A549 (cell line): ENCODE measurements around the gene KLK11. TPM values are rescaled to one million over a fixed set of nuclear protein-coding genes. Genes with fewer than 3 reads are reported as not detected.

Experiments used
- ATAC-seq, 2 experiments: fragments of 200-7000 bp in 1 of 2; fragments of >200 bp in 1 of 2; cut with Nextera tagmentation in 1 of 2; cut with Tn5 transposase in 1 of 2; 3 replicates each; pipeline versions ENCODE4 v1.8.0 to v1.9.1; 2018 to 2020; ENCODE audit warnings: mild to moderate bottlenecking in 1 of 2, moderate library complexity in 1 of 2
- CTCF ChIA-PET: fragments of 300-600 bp; sonication (Branson Sonifier 250); formaldehyde crosslinking; extraction: SDS; loops from one replicate; lab custom pipeline; 2021; ENCODE audit warnings: antibody characterized with exemption, inconsistent platforms; lab: Yijun Ruan, JAX
- POLR2A ChIA-PET: fragments of 350-600 bp; formaldehyde crosslinking; extraction: SDS; loops from one replicate; lab custom pipeline; 2021; ENCODE audit warnings: antibody characterized with exemption, inconsistent platforms; lab: Yijun Ruan, JAX
- DNase-seq, 2 experiments: peaks; one replicate each; pipeline versions ENCODE4 v3.0.0 to v3.0.0-alpha.2; 2011 to 2016; ENCODE audit warnings: low read depth in 1 of 2, low spot score in 1 of 2
- FAIRE-seq: peaks from 2 replicates; lab custom pipeline; 2011; peaks lifted over from hg19 to GRCh38; lab: Jason Lieb, UNC
- H3K27ac ChIP-seq, 2 experiments: fragments of >200 bp; sonication (Bioruptor Twin); formaldehyde crosslinking; 3 replicates each; pipeline ENCODE4 v1.5.1; 2016 to 2017
- H3K4me1 ChIP-seq: fragments of >200 bp; sonication (Bioruptor Twin); formaldehyde crosslinking; 3 replicates; pipeline ENCODE4 v1.6.1; 2016
- H3K4me2 ChIP-seq: fragments of >200 bp; sonication (Bioruptor Twin); formaldehyde crosslinking; 3 replicates; pipeline ENCODE4 v1.6.1; 2016
- H3K4me3 ChIP-seq: fragments of >200 bp; sonication (Bioruptor Twin); formaldehyde crosslinking; 3 replicates; pipeline ENCODE4 v1.5.1; 2016
- H3K9me3 ChIP-seq: fragments of >200 bp; sonication (Bioruptor Twin); formaldehyde crosslinking; 3 replicates; pipeline ENCODE4 v1.6.1; 2016
- ATOH8 ChIP-seq: fragments of 250-450 bp; sonication (Bioruptor Pico); IDR thresholded peaks from 2 replicates; pipeline ENCODE4 v1.5.0; 2020; ENCODE audit warnings: low read depth, mild to moderate bottlenecking, moderate library complexity
- BCL3 ChIP-seq: fragments of >200 bp; sonication (Bioruptor Twin); formaldehyde crosslinking; IDR thresholded peaks from 3 replicates; pipeline ENCODE4 v1.6.1; 2016
- CBX2 ChIP-seq: fragments of 200-600 bp; sonication (generic); IDR thresholded peaks from 2 replicates; pipeline ENCODE4 v1.6.1; 2016; ENCODE audit warnings: low read depth, mild to moderate bottlenecking, borderline replicate concordance
- CBX8 ChIP-seq: fragments of 200-600 bp; sonication (generic); IDR thresholded peaks from 2 replicates; pipeline ENCODE4 v1.6.1; 2016
- CEBPB ChIP-seq, 2 experiments: fragments of >200 bp in 1 of 2; sonication (Bioruptor Twin) in 1 of 2; formaldehyde crosslinking in 1 of 2; IDR thresholded peaks; 2 replicates each; pipeline ENCODE4 v1.6.1; 2012 to 2016
- EHF ChIP-seq: fragments of 250-450 bp; sonication (Bioruptor Pico); IDR thresholded peaks from 2 replicates; pipeline ENCODE4 v1.5.0; 2020; ENCODE audit warnings: mild to moderate bottlenecking
- EHMT2 ChIP-seq: fragments of 200-600 bp; sonication (generic); IDR thresholded peaks from 2 replicates; pipeline ENCODE4 v1.6.1; 2016; ENCODE audit warnings: antibody characterized with exemption, low read depth, mild to moderate bottlenecking, moderate library complexity
- ESRRA ChIP-seq: fragments of 150-350 bp; IDR thresholded peaks from 2 replicates; pipeline ENCODE4 v1.6.1; 2014; ENCODE audit warnings: mild to moderate bottlenecking, low read length, borderline replicate concordance
- GATA3 ChIP-seq: IDR thresholded peaks from 2 replicates; pipeline ENCODE4 v1.6.1; 2012; ENCODE audit warnings: borderline replicate concordance
- HOXA7 ChIP-seq: fragments of 250-450 bp; sonication (Bioruptor Pico); IDR thresholded peaks from 2 replicates; pipeline ENCODE4 v1.5.0; 2020; ENCODE audit warnings: mild to moderate bottlenecking, moderate library complexity
- HOXB13 ChIP-seq: fragments of 250-450 bp; sonication (Bioruptor Pico); IDR thresholded peaks from 2 replicates; pipeline ENCODE4 v1.5.0; 2020; ENCODE audit warnings: low read depth, mild to moderate bottlenecking, moderate library complexity
- HOXB5 ChIP-seq: fragments of 250-450 bp; sonication (Bioruptor Pico); IDR thresholded peaks from 2 replicates; pipeline ENCODE4 v1.5.0; 2020; ENCODE audit warnings: mild to moderate bottlenecking, moderate library complexity
- JUNB ChIP-seq: fragments of >200 bp; sonication (Bioruptor Twin); formaldehyde crosslinking; IDR thresholded peaks from 2 replicates; pipeline ENCODE4 v1.6.1; 2016
- KDM1A ChIP-seq: fragments of 200-600 bp; sonication (generic); IDR thresholded peaks from 2 replicates; pipeline ENCODE4 v1.6.1; 2016; ENCODE audit warnings: low read depth, mild to moderate bottlenecking
- KDM5A ChIP-seq: fragments of 200-600 bp; sonication (generic); IDR thresholded peaks from 2 replicates; pipeline ENCODE4 v1.6.1; 2016; ENCODE audit warnings: antibody characterized with exemption, mild to moderate bottlenecking
- MAZ ChIP-seq: fragments of 150-350 bp; IDR thresholded peaks from 2 replicates; pipeline ENCODE4 v1.6.1; 2014; ENCODE audit warnings: antibody characterized with exemption, low read depth, low read length, borderline replicate concordance
- MYC ChIP-seq: IDR thresholded peaks from 2 replicates; pipeline ENCODE4 v1.6.1; 2012; ENCODE audit warnings: mild to moderate bottlenecking, inconsistent platforms, low read length, improper control_type of control experiment, borderline replicate concordance
- NR3C1 ChIP-seq: fragments of >200 bp; sonication (Bioruptor Twin); formaldehyde crosslinking; IDR thresholded peaks from 3 replicates; pipeline ENCODE4 v1.6.1; 2017
- PHF8 ChIP-seq: fragments of 200-600 bp; sonication (generic); IDR thresholded peaks from 2 replicates; pipeline ENCODE4 v1.6.1; 2016; ENCODE audit warnings: low read depth, mild to moderate bottlenecking, antibody characterized with exemption, moderate library complexity, borderline replicate concordance
- RCOR1 ChIP-seq: fragments of 150-350 bp; IDR thresholded peaks from 2 replicates; pipeline ENCODE4 v1.6.1; 2014; ENCODE audit warnings: antibody characterized with exemption, low read length, low read depth
- REST ChIP-seq: fragments of 200-600 bp; sonication (generic); IDR thresholded peaks from 2 replicates; pipeline ENCODE4 v1.6.1; 2016; ENCODE audit warnings: antibody characterized with exemption, mild to moderate bottlenecking, moderate library complexity
- RFX5 ChIP-seq: fragments of 450-650 bp; IDR thresholded peaks from 2 replicates; pipeline ENCODE4 v1.7.1; 2014; ENCODE audit warnings: antibody characterized with exemption, mild to moderate bottlenecking, moderate library complexity
- RNF2 ChIP-seq: fragments of 200-600 bp; sonication (generic); IDR thresholded peaks from 2 replicates; pipeline ENCODE4 v1.6.1; 2016; ENCODE audit warnings: low read depth, mild to moderate bottlenecking, antibody characterized with exemption, moderate library complexity, borderline replicate concordance
- SREBF2 ChIP-seq: fragments of 450-650 bp; IDR thresholded peaks from 2 replicates; pipeline ENCODE4 v1.6.1; 2014; ENCODE audit warnings: mild to moderate bottlenecking, moderate library complexity
- TP53 ChIP-seq: fragments of 250-450 bp; sonication (Bioruptor Pico); IDR thresholded peaks from 2 replicates; pipeline ENCODE4 v1.5.0; 2021; ENCODE audit warnings: mild to moderate bottlenecking, moderate library complexity
- WGBS: methylation state at CpG from one replicate; pipeline ENCODE4 v1.1.6; 2017; ENCODE audit errors: missing lambda C conversion rate; 5-methylcytosine and 5-hydroxymethylcytosine counted together
- polyA minus RNA-seq: library from RNA; depleted of rRNA, polyadenylated mRNA; stranded (reverse); fragments of >200 nt; gene quantifications from 2 replicates; pipeline ENCODE4 v1.2.3, GENCODE V29; 2011; rRNA and poly(A)+ RNA removed
- polyA plus RNA-seq, 4 experiments: library from polyadenylated mRNA; depleted of rRNA in 3 of 4; stranded (reverse); fragments of >200 nt; fragmentation: RNase III in 1 of 4; extraction: RNeasy Plus Mini Kit Qiagen cat#74134 plus additional on column Dnase treatment in 1 of 4; gene quantifications; 2 replicates in 3 of 4; 3 replicates in 1 of 4; pipeline ENCODE4 v1.2.3, GENCODE V29; 2011 to 2017
- TF ChIP-seq, protein P1 (sequence below): IDR thresholded peaks from 2 replicates; pipeline ENCODE4 v1.6.1; 2012
- TF ChIP-seq, protein P2 (sequence below): fragments of 450-650 bp; IDR thresholded peaks from 2 replicates; pipeline ENCODE4 v1.6.1; 2014; ENCODE audit warnings: antibody characterized with exemption

The KLK11 gene, protein sequence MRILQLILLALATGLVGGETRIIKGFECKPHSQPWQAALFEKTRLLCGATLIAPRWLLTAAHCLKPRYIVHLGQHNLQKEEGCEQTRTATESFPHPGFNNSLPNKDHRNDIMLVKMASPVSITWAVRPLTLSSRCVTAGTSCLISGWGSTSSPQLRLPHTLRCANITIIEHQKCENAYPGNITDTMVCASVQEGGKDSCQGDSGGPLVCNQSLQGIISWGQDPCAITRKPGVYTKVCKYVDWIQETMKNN
- not detected in 2 replicates for polyA plus RNA-seq (2011; rRNA removed)
- polyA plus RNA-seq (2012; cell fraction: cytosol; rRNA removed) = not detected in 2 replicates
- polyA plus RNA-seq (2012; cell fraction: nucleus; rRNA removed) = not detected in 2 replicates
- polyA plus RNA-seq (2017; fragmentation: RNase III; extraction: RNeasy Plus Mini Kit Qiagen cat#74134 plus additional on column Dnase treatment) = not detected in 3 replicates
- not detected in 2 replicates for polyA minus RNA-seq

DNA sequence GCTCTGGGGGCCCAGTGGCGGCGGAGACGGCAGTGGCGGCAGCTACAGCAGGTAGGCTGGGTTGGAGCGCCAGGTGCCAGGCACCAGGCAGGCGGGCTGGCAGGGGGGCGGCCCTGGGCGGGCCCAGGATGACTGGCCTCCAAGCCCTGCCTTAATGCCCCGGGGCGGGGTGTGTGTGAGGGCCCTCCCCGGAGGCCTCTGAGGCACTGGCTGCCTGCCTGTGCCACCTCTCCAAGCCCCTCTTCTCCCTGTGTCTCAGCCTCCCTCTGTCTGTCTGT is at the start of gene KLK11:
Gene KLK11, minus strand, starts transcription at position 63 of the 278 bp plus-strand sequence. CDS start 985 bp downstream, outside the sequence.
- FAIRE-seq = no peak
- POLR2A ChIA-PET = no interaction called here
- CTCF ChIA-PET = interaction anchor here (0.6 to 1.5 kb wide), 2 partner anchors 9 to 65 kb away, joined by 3 to 8 read pairs; no protein-coding TSS in a partner anchor
- DNase-seq = no peak
- Histone ChIP-seq H3K4me3 (no peak within 1 kb of the TSS), H3K4me2 (no peak within 1 kb of the TSS), H3K9me3 (no peaks in the 10 kb centered on the region), H3K27ac (no peak within 1 kb of the TSS), H3K4me1 (no peaks in the 10 kb centered on the region)
- 52% methylated on average over 9 of the region's 11 CpGs for WGBS
- ATAC-seq = peak; percentile 25 to 28; a peak in 4 of 6 replicates
- TF ChIP-seq TP53 (no peak), JUNB (no peak), RNF2 (no peak), SREBF2 (no peak), HOXA7 (CRISPR knock-in tag) (no peak), RCOR1 (no peak), ESRRA (no peak), EHMT2 (no peak), CEBPB (IDR thresholded peaks at IDR 0.05) (no peak), PHF8 (no peak), ATOH8 (CRISPR knock-in tag) (no peak), HOXB13 (CRISPR knock-in tag) (no peak), HOXB5 (CRISPR knock-in tag) (no peak)
- TF ChIP-seq, protein P1, sequence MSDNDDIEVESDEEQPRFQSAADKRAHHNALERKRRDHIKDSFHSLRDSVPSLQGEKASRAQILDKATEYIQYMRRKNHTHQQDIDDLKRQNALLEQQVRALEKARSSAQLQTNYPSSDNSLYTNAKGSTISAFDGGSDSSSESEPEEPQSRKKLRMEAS = no peak
- TF ChIP-seq, protein P2, sequence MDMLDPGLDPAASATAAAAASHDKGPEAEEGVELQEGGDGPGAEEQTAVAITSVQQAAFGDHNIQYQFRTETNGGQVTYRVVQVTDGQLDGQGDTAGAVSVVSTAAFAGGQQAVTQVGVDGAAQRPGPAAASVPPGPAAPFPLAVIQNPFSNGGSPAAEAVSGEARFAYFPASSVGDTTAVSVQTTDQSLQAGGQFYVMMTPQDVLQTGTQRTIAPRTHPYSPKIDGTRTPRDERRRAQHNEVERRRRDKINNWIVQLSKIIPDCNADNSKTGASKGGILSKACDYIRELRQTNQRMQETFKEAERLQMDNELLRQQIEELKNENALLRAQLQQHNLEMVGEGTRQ = no peak

GRCh38 chr19:51075998-51076397 is 49.6 kb upstream of the KLK11 start:
- Histone ChIP-seq H3K4me3 (no peak overlapping the region), H3K9me3 (peaks cover 23% of the 10 kb centered on the region), H3K27ac (no peak overlapping the region), H3K4me2 (no peak overlapping the region), H3K4me1 (no peaks in the 10 kb centered on the region)
- DNase-seq = no peak
- no peak for TF ChIP-seq RCOR1
- no peak for TF ChIP-seq MAZ
- no peak for TF ChIP-seq HOXB13 (CRISPR knock-in tag)
- no peak for TF ChIP-seq KDM1A
- TF ChIP-seq CBX2 = no peak
- no peak for TF ChIP-seq KDM5A
- TF ChIP-seq CBX8 = no peak
- TF ChIP-seq RFX5 = no peak
- no peak for TF ChIP-seq REST
- no peak for TF ChIP-seq RNF2
- no peak for TF ChIP-seq HOXA7 (CRISPR knock-in tag)
- TF ChIP-seq GATA3 = no peak
- no peak for TF ChIP-seq EHF (CRISPR knock-in tag)
- no peak for TF ChIP-seq BCL3
- TF ChIP-seq MYC = no peak
- TF ChIP-seq NR3C1 = no peak
- ChIA-PET CTCF (interaction anchor here (1.1 kb wide), 1 partner anchor 183 kb away, joined by 3 read pairs; no protein-coding TSS in a partner anchor), POLR2A (no interaction called here)
- WGBS = 25% methylated on average over 5 of the region's 5 CpGs
- FAIRE-seq = no peak
- ATAC-seq = no peak
